AG04450 (cell line): ENCODE data around the gene SLC25A47. TPM values are rescaled to one million over a fixed set of nuclear protein-coding genes. Genes with fewer than 3 reads are reported as not detected.

Experiments used
- CTCF ChIA-PET: fragments of 300-600, 350-600 bp; formaldehyde crosslinking; extraction: SDS; loops from one replicate; lab custom pipeline; 2022; ENCODE audit warnings: antibody characterized with exemption, inconsistent platforms; lab: Charles Lee
- POLR2A ChIA-PET: fragments of 350-600 bp; formaldehyde crosslinking; extraction: SDS; loops from one replicate; lab custom pipeline; 2021; ENCODE audit warnings: antibody characterized with exemption, inconsistent platforms; lab: Yijun Ruan, JAX
- DNase-seq: peaks from one replicate; pipeline ENCODE4 v3.0.0-alpha.2; 2011; ENCODE audit warnings: low read depth, low spot score
- H3K27ac ChIP-seq: one replicate; pipeline ENCODE4 v1.5.1; 2012; ENCODE audit warnings: low read depth, low read length, control low read depth
- H3K27me3 ChIP-seq: one replicate; pipeline ENCODE4 v1.6.0; 2012; ENCODE audit warnings: low read length; ENCODE audit not compliant: control insufficient read depth, insufficient read depth
- H3K4me3 ChIP-seq: 2 replicates; pipeline ENCODE4 v1.5.1; 2011; ENCODE audit warnings: mild to moderate bottlenecking, low read depth, low read length, control low read depth
- H3K9me3 ChIP-seq: 2 replicates; pipeline ENCODE4 v1.5.1; 2012; ENCODE audit warnings: low read length; ENCODE audit not compliant: control insufficient read depth, insufficient read depth
- CTCF ChIP-seq: IDR thresholded peaks from 2 replicates; pipeline ENCODE4 v1.5.1; 2011; ENCODE audit warnings: low read depth, low read length, control low read depth, inconsistent platforms
- polyA plus RNA-seq: library from polyadenylated mRNA; depleted of rRNA; stranded (reverse); fragments of >200 nt; gene quantifications from 2 replicates; pipeline ENCODE4 v1.2.3, GENCODE V29; 2011; rRNA removed
- small RNA-seq: library from RNA; depleted of rRNA; stranded (forward); fragments of <200 nt; gene quantifications from one replicate; pipeline ENCODE3, GENCODE V24; 2012; ENCODE audit warnings: low read depth; ENCODE audit not compliant: insufficient read length

SLC25A47 gene
- polyA plus RNA-seq, 1 experiment = not detected

- peak within 1 kb of the TSS; percentile 90 for H3K4me3 ChIP-seq
- no peaks in the 10 kb centered on the region; the same call in 1 of the 2 replicates for H3K9me3 ChIP-seq
- TF ChIP-seq CTCF = no peak
- ChIA-PET POLR2A (interaction anchor here (1.0 to 1.5 kb wide), 4 partner anchors 9 to 90 kb away, joined by 3 to 21 read pairs (median 4); partner anchors contain the start of gene SLC25A29), CTCF (no interaction called here)
- H3K27me3 ChIP-seq = no peaks in the 10 kb centered on the region
- peak; percentile 93 for DNase-seq
- peak within 1 kb of the TSS; percentile 100 for H3K27ac ChIP-seq
These were observed 53.0 kb downstream of the SLC25A47 start, which contains the start of gene WDR25 for GRCh38 chr14:100375963-100376735. TSS of gene WDR25 (plus strand) at chr14:100376485.

GRCh38 chr14:100376751-100377171 lies 53.6 kb downstream of the SLC25A47 start:
- CTCF ChIA-PET = interaction anchor here (0.9 to 1.1 kb wide), 5 partner anchors 9 to 113 kb away, joined by 3 to 6 read pairs (median 3); no protein-coding TSS in a partner anchor

More at GRCh38 chr14:100376751-100377171, 53.6 kb downstream of the SLC25A47 start:
- no peak for DNase-seq
- POLR2A ChIA-PET = no interaction called here
- peak; percentile 52 for TF ChIP-seq CTCF
- H3K9me3 ChIP-seq = no peaks in the 10 kb centered on the region; the same call in 1 of the 2 replicates
- H3K27me3 ChIP-seq = no peaks in the 10 kb centered on the region
- peak overlapping the region; percentile 77 for H3K4me3 ChIP-seq
- peak overlapping the region; percentile 100 for H3K27ac ChIP-seq

Small RNA genes lying within 50 kb of the gene (small RNA-seq; reads per million reads assigned to genes)
- gene AL157871.3 (not detected), gene MIR345 (277 reads per million, percentile 92 among the genes with 10 or more reads in this experiment), gene RN7SL523P (not detected)

Other genes starting within 250 kb of the SLC25A47 start
- not detected in 2 replicates for gene DEGS2, start 163.7 kb upstream of the SLC25A47 start, polyA plus RNA-seq
- gene YY1, start 84.2 kb upstream of the SLC25A47 start, polyA plus RNA-seq = 38.0 and 45.6 TPM in 2 replicates
- 21.3 and 26.1 TPM in 2 replicates for gene SLC25A29, start 16.9 kb upstream of the SLC25A47 start, polyA plus RNA-seq
- gene WDR25, start 53.1 kb downstream of the SLC25A47 start, polyA plus RNA-seq = 16.0 and 16.8 TPM in 2 replicates